PC-3 (cell line): ENCODE data around the gene CAST. TPM values are rescaled to one million over a fixed set of nuclear protein-coding genes. Genes with fewer than 3 reads are reported as not detected.

ENCODE experiments used
- ATAC-seq: fragments of 200-7000 bp; cut with Tn5 transposase; 2 replicates; pipeline ENCODE4 v1.9.1; 2020; ENCODE audit warnings: mild to moderate bottlenecking, moderate library complexity
- BruUV-seq: library from RNA; stranded (reverse); fragments of 400-500 nt; replicated peaks from 2 replicates; lab custom pipeline; 2021; lab: Mats Ljungman, UMichigan
- CTCF ChIA-PET: fragments of 300-600 bp; sonication (Branson Sonifier 250); formaldehyde crosslinking; loops from one replicate; lab custom pipeline; 2022; ENCODE audit warnings: antibody characterized with exemption; lab: Charles Lee
- POLR2A ChIA-PET: fragments of 300-600 bp; sonication (Branson Sonifier 250); formaldehyde crosslinking; loops from one replicate; lab custom pipeline; 2022; ENCODE audit warnings: antibody characterized with exemption; ENCODE audit not compliant: unreplicated experiment; lab: Charles Lee
- DNase-seq: peaks from one replicate; pipeline ENCODE4 v3.0.0-alpha.2; 2015
- H2AFZ ChIP-seq: fragments of 300-600 bp; sonication (generic); 2 replicates; pipeline ENCODE4 v1.6.0; 2016; ENCODE audit warnings: antibody characterized with exemption, low read length
- H3F3A ChIP-seq: fragments of 300-600 bp; sonication (generic); one replicate; pipeline ENCODE4 v1.6.0; 2017; ENCODE audit warnings: antibody characterized with exemption, low read length, control low read depth, mild to moderate bottlenecking; ENCODE audit not compliant: unreplicated experiment
- H3K27ac ChIP-seq: fragments of 300-600 bp; sonication (generic); 2 replicates; pipeline ENCODE4 v1.5.1; 2016; ENCODE audit warnings: mild to moderate bottlenecking, low read length
- H3K27me3 ChIP-seq: fragments of 300-600 bp; sonication (generic); 2 replicates; pipeline ENCODE4 v1.6.1; 2016; ENCODE audit warnings: low read length, mixed read lengths
- H3K36me3 ChIP-seq: fragments of 300-600 bp; sonication (generic); 2 replicates; pipeline ENCODE4 v1.6.1; 2016; ENCODE audit warnings: low read depth, mixed run types, low read length, mixed read lengths
- H3K4me1 ChIP-seq: fragments of 300-600 bp; sonication (generic); 2 replicates; pipeline ENCODE4 v1.5.1; 2016; ENCODE audit warnings: low read length; ENCODE audit not compliant: insufficient read depth
- H3K4me2 ChIP-seq: fragments of 300-600 bp; sonication (generic); 2 replicates; pipeline ENCODE4 v1.6.0; 2016; ENCODE audit warnings: low read length
- H3K4me3 ChIP-seq: fragments of 300-600 bp; sonication (generic); 2 replicates; pipeline ENCODE4 v1.5.1; 2016; ENCODE audit warnings: mild to moderate bottlenecking, low read length, mixed read lengths
- H3K79me2 ChIP-seq: fragments of 300-600 bp; sonication (generic); 2 replicates; pipeline ENCODE4 v1.6.1; 2017; ENCODE audit warnings: low read length, mixed read lengths
- H3K9ac ChIP-seq: fragments of 300-600 bp; sonication (generic); 2 replicates; pipeline ENCODE4 v1.6.0; 2016; ENCODE audit warnings: mild to moderate bottlenecking, low read length
- H3K9me2 ChIP-seq: fragments of 300-600 bp; sonication (generic); replicated peaks from 2 replicates; pipeline ENCODE4 v1.6.1; 2016; ENCODE audit warnings: mixed run types, low read length, mixed read lengths
- H3K9me3 ChIP-seq: fragments of 300-600 bp; sonication (generic); 2 replicates; pipeline ENCODE4 v1.6.1; 2016; ENCODE audit warnings: low read length, mixed read lengths
- H4K20me1 ChIP-seq: fragments of 300-600 bp; sonication (generic); 2 replicates; pipeline ENCODE4 v1.6.1; 2016; ENCODE audit warnings: low read length, mixed read lengths
- EZH2 ChIP-seq: fragments of 300-600 bp; sonication (generic); IDR thresholded peaks from one replicate; pipeline ENCODE4 v1.6.1; 2017; ENCODE audit warnings: antibody characterized with exemption, mild to moderate bottlenecking, low read length; ENCODE audit not compliant: unreplicated experiment
- EZH2phosphoT487 ChIP-seq: fragments of 300-600 bp; sonication (generic); IDR thresholded peaks from 2 replicates; pipeline ENCODE4 v1.6.1; 2018; ENCODE audit warnings: mild to moderate bottlenecking, antibody characterized with exemption, low read length, borderline replicate concordance
- intact Hi-C: fragments of 100-400 bp; cut with micrococcal nuclease; formaldehyde crosslinking; loops from 2 replicates; pipeline ENCODE4 v1.9.0; 2023
- total RNA-seq: library from RNA; depleted of rRNA; stranded (reverse); fragments of >200 nt; gene quantifications from 2 replicates; pipeline ENCODE4 v1.2.3, GENCODE V29; 2014
- TF ChIP-seq, protein P1 (sequence below): fragments of 300-600 bp; sonication (generic); conservative IDR thresholded peaks from 2 replicates; pipeline ENCODE4 v1.5.1; 2017; ENCODE audit warnings: antibody characterized with exemption, low read depth, mild to moderate bottlenecking, low read length

Gene CAST
- total RNA-seq, 1 experiment from 2014 or later = 73.2 TPM

DNA sequence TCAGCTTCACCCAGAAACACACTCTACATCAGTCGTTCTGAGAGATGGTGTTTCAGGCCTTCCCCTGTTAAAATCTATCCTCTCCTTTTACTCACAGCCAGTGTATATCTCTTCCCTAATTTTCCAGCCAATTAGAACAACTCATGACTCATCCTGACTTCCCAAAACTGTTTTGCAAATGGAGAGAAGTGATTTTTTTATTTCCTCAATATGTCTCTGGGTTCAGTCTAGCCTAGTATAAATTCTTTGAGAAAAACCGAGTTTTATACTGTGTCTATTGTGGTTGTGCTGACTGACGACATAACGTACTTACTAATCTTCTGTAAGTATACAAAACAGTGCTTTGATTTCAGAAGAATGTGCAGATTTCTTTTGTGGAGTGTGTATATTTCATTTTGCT is 28.4 kb upstream of the CAST start:
- no peak overlapping the region for H3K4me3 ChIP-seq
- no peaks in the 10 kb centered on the region for H3K36me3 ChIP-seq
- H3K27me3 ChIP-seq = no peaks in the 10 kb centered on the region
- ChIA-PET POLR2A (no interaction called here), CTCF (no interaction called here)
- TF ChIP-seq EZH2 = no peak
- TF ChIP-seq, protein P1, sequence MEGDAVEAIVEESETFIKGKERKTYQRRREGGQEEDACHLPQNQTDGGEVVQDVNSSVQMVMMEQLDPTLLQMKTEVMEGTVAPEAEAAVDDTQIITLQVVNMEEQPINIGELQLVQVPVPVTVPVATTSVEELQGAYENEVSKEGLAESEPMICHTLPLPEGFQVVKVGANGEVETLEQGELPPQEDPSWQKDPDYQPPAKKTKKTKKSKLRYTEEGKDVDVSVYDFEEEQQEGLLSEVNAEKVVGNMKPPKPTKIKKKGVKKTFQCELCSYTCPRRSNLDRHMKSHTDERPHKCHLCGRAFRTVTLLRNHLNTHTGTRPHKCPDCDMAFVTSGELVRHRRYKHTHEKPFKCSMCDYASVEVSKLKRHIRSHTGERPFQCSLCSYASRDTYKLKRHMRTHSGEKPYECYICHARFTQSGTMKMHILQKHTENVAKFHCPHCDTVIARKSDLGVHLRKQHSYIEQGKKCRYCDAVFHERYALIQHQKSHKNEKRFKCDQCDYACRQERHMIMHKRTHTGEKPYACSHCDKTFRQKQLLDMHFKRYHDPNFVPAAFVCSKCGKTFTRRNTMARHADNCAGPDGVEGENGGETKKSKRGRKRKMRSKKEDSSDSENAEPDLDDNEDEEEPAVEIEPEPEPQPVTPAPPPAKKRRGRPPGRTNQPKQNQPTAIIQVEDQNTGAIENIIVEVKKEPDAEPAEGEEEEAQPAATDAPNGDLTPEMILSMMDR = no peak
- no peak for TF ChIP-seq EZH2phosphoT487
- no peak overlapping the region for H3K27ac ChIP-seq
- no peak overlapping the region for H3K9ac ChIP-seq
- DNase-seq (no peak), ATAC-seq (no peak)
- no peaks in the 10 kb centered on the region for H3K9me3 ChIP-seq
- H3K79me2 ChIP-seq = no peaks in the 10 kb centered on the region
- H3K4me1 ChIP-seq = peaks cover 24% of the 10 kb centered on the region
- intact Hi-C loops = no loop called here
- H2AFZ ChIP-seq = no peak overlapping the region
- H3F3A ChIP-seq = peaks cover 4% of the 10 kb centered on the region
- no peak overlapping the region for H3K4me2 ChIP-seq
- H4K20me1 ChIP-seq = no peaks in the 10 kb centered on the region
- no peaks in the 10 kb centered on the region for H3K9me2 ChIP-seq
- no TSS peak for BruUV-seq

- no peak overlapping the region for H3K4me3 ChIP-seq
- no peaks in the 10 kb centered on the region for H3K27me3 ChIP-seq
- no peak overlapping the region for H3K4me2 ChIP-seq
- ATAC-seq = no peak
- H3K9me3 ChIP-seq = no peaks in the 10 kb centered on the region
- TF ChIP-seq, protein P1 = no peak
- TF ChIP-seq EZH2phosphoT487 (no peak), EZH2 (no peak)
- H3K79me2 ChIP-seq = no peaks in the 10 kb centered on the region
- no peaks in the 10 kb centered on the region for H3K36me3 ChIP-seq
- intact Hi-C loops = no loop called here
- H3K4me1 ChIP-seq = peaks cover 15% of the 10 kb centered on the region
- POLR2A ChIA-PET = no interaction called here
- no peaks in the 10 kb centered on the region for H4K20me1 ChIP-seq
- CTCF ChIA-PET = interaction anchor here (0.6 kb wide), 1 partner anchor 10 kb away, joined by 7 read pairs; no protein-coding TSS in a partner anchor
- no peak overlapping the region for H3K9ac ChIP-seq
- H2AFZ ChIP-seq = no peak overlapping the region
- no peaks in the 10 kb centered on the region for H3F3A ChIP-seq
- DNase-seq = no peak
- H3K9me2 ChIP-seq = no peaks in the 10 kb centered on the region
- BruUV-seq = no TSS peak
- H3K27ac ChIP-seq = no peak overlapping the region
Measured at GRCh38 chr5:96634881-96635280, 27.3 kb upstream of the CAST start.

DNA sequence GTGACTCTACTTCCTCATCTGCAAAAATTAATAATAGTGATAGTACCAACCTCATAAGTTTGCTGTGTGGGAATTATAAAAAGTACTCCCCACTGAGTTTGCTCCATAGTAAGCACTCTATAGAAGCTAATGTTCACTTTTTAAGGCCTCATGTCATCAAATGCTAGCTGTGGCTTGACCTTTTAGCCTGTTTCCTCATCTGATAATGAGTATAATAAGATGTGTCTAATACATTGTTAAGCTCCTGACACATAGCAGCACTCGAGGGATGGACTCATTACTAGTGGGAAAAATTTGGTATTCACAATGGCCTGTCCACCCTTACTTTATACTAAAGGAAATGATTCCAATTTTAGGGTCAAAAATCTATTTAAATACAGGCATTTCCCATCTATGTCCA is 26.1 kb upstream of the CAST start:
- H3K79me2 ChIP-seq = no peaks in the 10 kb centered on the region
- peaks cover 3% of the 10 kb centered on the region for H3K4me1 ChIP-seq
- H3K27ac ChIP-seq = no peak overlapping the region
- CTCF ChIA-PET = no interaction called here
- DNase-seq = no peak
- no peaks in the 10 kb centered on the region for H3F3A ChIP-seq
- no peak for ATAC-seq
- no peak overlapping the region for H3K4me2 ChIP-seq
- intact Hi-C loops = no loop called here
- no peaks in the 10 kb centered on the region for H3K9me3 ChIP-seq
- BruUV-seq = no TSS peak
- no peaks in the 10 kb centered on the region for H3K9me2 ChIP-seq
- H3K36me3 ChIP-seq = no peaks in the 10 kb centered on the region
- no peak overlapping the region for H3K4me3 ChIP-seq
- TF ChIP-seq EZH2phosphoT487 (no peak), EZH2 (no peak)
- TF ChIP-seq, protein P1 = no peak
- no peaks in the 10 kb centered on the region for H3K27me3 ChIP-seq
- POLR2A ChIA-PET = interaction anchor here (0.5 kb wide), 1 partner anchor 559 kb away, joined by 3 read pairs; no protein-coding TSS in a partner anchor
- H4K20me1 ChIP-seq = no peaks in the 10 kb centered on the region
- no peak overlapping the region for H2AFZ ChIP-seq
- H3K9ac ChIP-seq = no peak overlapping the region
